SH-SY5Y (cell line): ENCODE measurements around the gene PHF8.

ENCODE experiments used
- GATA2 ChIP-seq: IDR thresholded peaks from 2 replicates; pipeline ENCODE4 v1.6.1; 2011; ENCODE audit warnings: mild to moderate bottlenecking, low read depth, low read length
- GATA3 ChIP-seq: IDR thresholded peaks from 2 replicates; pipeline ENCODE4 v1.6.1; 2011; ENCODE audit warnings: low read depth, mild to moderate bottlenecking, low read length, moderate library complexity

DNA sequence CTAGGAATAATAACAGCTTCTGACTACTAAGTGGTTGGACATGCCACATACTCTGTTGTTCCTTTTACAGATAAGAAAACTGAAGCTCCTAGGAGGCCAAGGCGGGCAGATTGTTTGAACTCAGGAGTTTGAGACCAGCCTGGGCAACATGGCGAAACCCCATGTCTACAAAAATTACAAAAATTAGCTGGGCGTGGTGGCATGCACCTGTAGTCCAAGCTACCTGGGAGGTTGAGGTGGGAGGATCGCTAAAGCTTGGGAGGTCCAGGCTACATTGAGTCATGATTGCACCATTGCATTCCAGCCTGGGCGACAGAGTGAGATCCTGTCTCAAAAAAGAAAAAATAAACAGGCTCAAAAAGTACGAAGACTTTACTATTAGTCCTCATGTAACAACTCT is 30.6 kb upstream of the PHF8 start:
- TF ChIP-seq GATA3 (no peak), GATA2 (no peak)
